ENCODE results near the gene GATC.

Gene GATC

DNA sequence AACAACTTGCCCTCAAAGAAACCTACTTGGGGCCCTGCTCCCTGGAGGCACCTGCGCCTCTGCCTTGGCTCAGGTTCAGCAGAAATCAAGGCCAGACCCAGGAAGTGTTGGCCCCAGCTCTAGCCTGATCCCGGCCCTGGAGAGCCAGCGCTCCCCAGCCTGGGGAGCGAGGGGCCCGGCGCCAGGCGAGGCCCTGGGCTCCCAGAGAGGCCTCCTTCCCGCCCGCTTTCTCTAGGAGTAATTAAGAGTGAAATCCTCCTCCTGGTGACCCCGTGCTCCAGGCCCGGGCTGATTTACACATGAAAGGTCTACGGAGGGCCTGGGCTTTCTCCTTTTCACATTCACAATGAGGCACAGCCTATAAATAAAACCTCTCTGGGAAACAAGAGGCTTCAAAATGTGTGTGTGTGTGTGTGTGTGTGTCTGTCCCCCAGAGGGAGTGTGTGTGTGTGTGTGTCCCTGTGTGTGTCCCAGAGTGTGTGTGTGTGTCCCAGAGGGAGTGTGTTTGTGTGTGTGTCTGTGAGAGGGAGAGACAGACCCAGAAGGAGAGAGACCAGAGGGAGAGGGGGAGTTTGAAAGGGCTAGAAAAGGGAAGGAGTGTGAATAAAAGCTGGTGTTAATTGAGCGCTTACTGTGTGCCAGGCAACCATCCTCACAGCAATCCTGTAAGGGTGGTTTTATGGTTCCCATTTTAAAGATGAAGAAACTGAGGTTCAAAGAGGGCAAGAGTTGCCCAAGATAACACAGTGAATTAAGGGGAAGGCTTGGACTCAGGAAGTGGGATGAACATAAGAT is 32.1 kb upstream of the GATC start:
- Histone ChIP-seq H3K36me3 (ENCODE audit: control insufficient read depth in 1 of 2, insufficient read depth in 2 of 2, low read length in 2 of 2) (no peaks in the 10 kb centered on the region), H3K9ac (ENCODE audit: low read depth in 1 of 2, low read length in 2 of 2) (no peak overlapping the region), H3K27me3 (ENCODE audit: control insufficient read depth in 1 of 2, insufficient read depth in 2 of 2, low read length in 2 of 2) (no peaks in the 10 kb centered on the region), H3K4me3 (ENCODE audit: low read depth in 1 of 2, low read length in 2 of 2) (no peak overlapping the region), H3K9me3 (ENCODE audit: control insufficient read depth in 1 of 2, low read length in 2 of 2) (no peaks in the 10 kb centered on the region), H3K4me1 (ENCODE audit: control insufficient read depth in 1 of 2, insufficient read depth in 2 of 2, low read length in 2 of 2) (peaks cover 0 to 6% of the 10 kb centered on the region in 2 donors), H3K27ac (ENCODE audit: low read depth, low read length) (no peak overlapping the region)

- no peaks in the 10 kb centered on the region for H3K27me3 ChIP-seq (ENCODE audit: control insufficient read depth in 1 of 2, insufficient read depth in 2 of 2, low read length in 2 of 2)
- no peak overlapping the region for H3K4me3 ChIP-seq (ENCODE audit: low read depth in 1 of 2, low read length in 2 of 2)
- no peaks in the 10 kb centered on the region for H3K36me3 ChIP-seq (ENCODE audit: control insufficient read depth in 1 of 2, insufficient read depth in 2 of 2, low read length in 2 of 2)
- H3K9me3 ChIP-seq (ENCODE audit: control insufficient read depth in 1 of 2, low read length in 2 of 2) = no peaks in the 10 kb centered on the region
- no peak overlapping the region for H3K9ac ChIP-seq (ENCODE audit: low read depth in 1 of 2, low read length in 2 of 2)
- no peak overlapping the region for H3K27ac ChIP-seq (ENCODE audit: low read depth, low read length)
- H3K4me1 ChIP-seq (ENCODE audit: control insufficient read depth in 1 of 2, insufficient read depth in 2 of 2, low read length in 2 of 2) = peaks cover 0 to 6% of the 10 kb centered on the region in 2 donors
These were observed 29.6 kb upstream of the GATC start for GRCh38 chr12:120416490-120417216.

DNA sequence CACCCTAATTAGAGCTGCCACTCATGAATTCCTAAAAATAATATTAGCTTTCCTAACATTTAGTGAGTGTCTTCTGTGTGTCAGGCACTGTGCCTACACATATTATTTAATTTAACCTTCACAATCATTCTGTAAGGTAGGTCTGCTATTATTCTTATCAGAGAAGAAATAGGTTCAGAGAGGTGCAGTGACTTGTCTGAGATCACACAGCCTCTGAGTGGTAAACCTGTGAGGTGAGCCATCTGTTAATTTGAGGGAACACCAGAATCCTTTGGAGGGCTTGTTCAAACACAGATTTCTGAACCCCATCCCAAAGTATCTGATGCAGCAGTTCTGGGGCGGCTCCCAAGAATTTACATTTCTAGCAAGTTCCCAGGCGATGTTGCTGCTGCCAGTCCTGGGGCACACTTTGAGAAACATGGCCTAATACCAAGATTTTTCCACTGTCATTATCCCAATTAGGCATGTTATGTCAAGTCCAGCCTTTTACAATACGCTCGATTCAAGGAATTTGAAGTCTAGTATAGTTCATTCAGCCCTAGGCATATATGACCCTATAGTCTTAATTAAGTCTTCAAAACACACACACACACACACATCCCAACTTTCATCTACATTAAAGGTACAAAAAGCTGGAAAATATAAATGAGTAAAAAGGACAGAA is 28.2 kb upstream of the GATC start:
- Histone ChIP-seq H3K9ac (ENCODE audit: low read depth in 1 of 2, low read length in 2 of 2) (no peak overlapping the region), H3K4me3 (ENCODE audit: low read depth in 1 of 2, low read length in 2 of 2) (no peak overlapping the region), H3K27me3 (ENCODE audit: control insufficient read depth in 1 of 2, insufficient read depth in 2 of 2, low read length in 2 of 2) (no peaks in the 10 kb centered on the region), H3K4me1 (ENCODE audit: control insufficient read depth in 1 of 2, insufficient read depth in 2 of 2, low read length in 2 of 2) (peaks cover 0 to 6% of the 10 kb centered on the region in 2 donors), H3K36me3 (ENCODE audit: control insufficient read depth in 1 of 2, insufficient read depth in 2 of 2, low read length in 2 of 2) (no peaks in the 10 kb centered on the region), H3K27ac (ENCODE audit: low read depth, low read length) (no peak overlapping the region), H3K9me3 (ENCODE audit: control insufficient read depth in 1 of 2, low read length in 2 of 2) (no peaks in the 10 kb centered on the region)

- H3K9me3 ChIP-seq (ENCODE audit: control insufficient read depth in 1 of 2, low read length in 2 of 2) = no peaks in the 10 kb centered on the region
- no peak overlapping the region for H3K9ac ChIP-seq (ENCODE audit: low read depth in 1 of 2, low read length in 2 of 2)
- no peaks in the 10 kb centered on the region for H3K27me3 ChIP-seq (ENCODE audit: control insufficient read depth in 1 of 2, insufficient read depth in 2 of 2, low read length in 2 of 2)
- no peaks in the 10 kb centered on the region for H3K4me1 ChIP-seq (ENCODE audit: control insufficient read depth in 1 of 2, insufficient read depth in 2 of 2, low read length in 2 of 2)
- H3K4me3 ChIP-seq (ENCODE audit: low read depth in 1 of 2, low read length in 2 of 2) = no peak overlapping the region
- H3K27ac ChIP-seq (ENCODE audit: low read depth, low read length) = no peak overlapping the region
- H3K36me3 ChIP-seq (ENCODE audit: control insufficient read depth in 1 of 2, insufficient read depth in 2 of 2, low read length in 2 of 2) = no peaks in the 10 kb centered on the region
These were observed 24.5 kb upstream of the GATC start for GRCh38 chr12:120421701-120422100.

GRCh38 chr12:120422892-120423456 is 23.3 kb upstream of the GATC start:
- Histone ChIP-seq H3K9me3 (ENCODE audit: control insufficient read depth in 1 of 2, low read length in 2 of 2) (no peaks in the 10 kb centered on the region), H3K36me3 (ENCODE audit: control insufficient read depth in 1 of 2, insufficient read depth in 2 of 2, low read length in 2 of 2) (no peaks in the 10 kb centered on the region), H3K27ac (ENCODE audit: low read depth, low read length) (no peak overlapping the region), H3K9ac (ENCODE audit: low read depth in 1 of 2, low read length in 2 of 2) (no peak overlapping the region), H3K4me1 (ENCODE audit: control insufficient read depth in 1 of 2, insufficient read depth in 2 of 2, low read length in 2 of 2) (no peaks in the 10 kb centered on the region), H3K27me3 (ENCODE audit: control insufficient read depth in 1 of 2, insufficient read depth in 2 of 2, low read length in 2 of 2) (no peaks in the 10 kb centered on the region), H3K4me3 (ENCODE audit: low read depth in 1 of 2, low read length in 2 of 2) (no peak overlapping the region)

DNA sequence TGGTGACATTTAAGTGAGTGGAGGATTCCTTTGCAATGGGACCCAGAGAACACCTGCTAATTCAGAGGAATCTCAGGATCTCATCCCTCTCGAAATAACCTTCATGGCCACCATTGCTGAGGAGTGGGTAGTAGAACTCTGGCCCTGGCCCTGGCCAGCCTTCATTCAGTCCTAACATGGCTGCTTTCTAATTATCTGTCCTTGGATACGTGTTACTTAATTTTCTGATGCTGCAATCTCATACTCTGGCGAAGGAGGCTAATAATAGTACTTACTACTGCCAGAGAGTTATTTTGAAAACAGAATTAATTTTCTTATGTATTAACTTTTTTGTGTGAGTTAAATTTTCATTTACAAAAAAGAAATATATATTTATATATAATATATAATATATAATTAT is 20.4 kb upstream of the GATC start:
- H3K36me3 ChIP-seq (ENCODE audit: control insufficient read depth in 1 of 2, insufficient read depth in 2 of 2, low read length in 2 of 2) = no peaks in the 10 kb centered on the region
- H3K9ac ChIP-seq (ENCODE audit: low read depth in 1 of 2, low read length in 2 of 2) = no peak overlapping the region
- no peak overlapping the region for H3K4me3 ChIP-seq (ENCODE audit: low read depth in 1 of 2, low read length in 2 of 2)
- no peak overlapping the region for H3K27ac ChIP-seq (ENCODE audit: low read depth, low read length)
- peaks cover 4 to 5% of the 10 kb centered on the region in 2 donors for H3K4me1 ChIP-seq (ENCODE audit: control insufficient read depth in 1 of 2, insufficient read depth in 2 of 2, low read length in 2 of 2)
- H3K27me3 ChIP-seq (ENCODE audit: control insufficient read depth in 1 of 2, insufficient read depth in 2 of 2, low read length in 2 of 2) = no peaks in the 10 kb centered on the region
- no peaks in the 10 kb centered on the region for H3K9me3 ChIP-seq (ENCODE audit: control insufficient read depth in 1 of 2, low read length in 2 of 2)

DNA sequence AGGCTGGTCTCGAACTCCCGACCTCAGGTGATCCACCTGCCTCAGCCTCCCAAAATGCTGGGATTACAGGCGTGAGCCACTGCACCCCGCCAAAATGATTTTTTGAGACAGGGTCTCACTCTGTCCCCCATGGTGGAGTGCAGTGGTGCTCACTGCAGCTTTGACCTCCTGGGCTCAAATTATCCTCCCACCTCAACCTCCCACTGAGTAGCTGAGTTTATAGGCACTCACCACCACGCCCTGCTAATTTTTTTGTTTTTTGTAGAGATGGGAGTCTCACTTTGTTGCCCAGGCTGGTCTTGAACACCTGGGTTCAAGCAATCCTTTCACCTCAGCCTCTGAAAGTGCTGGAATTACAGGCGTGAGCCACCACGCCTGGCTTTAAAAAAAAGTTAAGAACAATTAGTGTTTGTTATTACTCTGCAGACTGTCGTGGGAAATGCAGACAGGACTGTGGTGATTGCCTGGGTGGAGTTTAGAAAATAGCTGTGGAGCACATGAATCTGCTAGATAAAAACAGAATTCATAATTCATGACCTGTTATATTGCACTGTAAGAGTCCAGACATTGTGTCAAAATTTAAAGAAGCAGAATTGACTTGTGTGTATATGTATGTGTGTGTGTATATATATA is 17.5 kb upstream of the GATC start:
- no peak overlapping the region for H3K9ac ChIP-seq (ENCODE audit: low read depth in 1 of 2, low read length in 2 of 2)
- no peaks in the 10 kb centered on the region for H3K27me3 ChIP-seq (ENCODE audit: control insufficient read depth in 1 of 2, insufficient read depth in 2 of 2, low read length in 2 of 2)
- H3K27ac ChIP-seq (ENCODE audit: low read depth, low read length) = no peak overlapping the region
- no peak overlapping the region for H3K4me3 ChIP-seq (ENCODE audit: low read depth in 1 of 2, low read length in 2 of 2)
- H3K4me1 ChIP-seq (ENCODE audit: control insufficient read depth in 1 of 2, insufficient read depth in 2 of 2, low read length in 2 of 2) = peaks cover 4 to 5% of the 10 kb centered on the region in 2 donors
- H3K36me3 ChIP-seq (ENCODE audit: control insufficient read depth in 1 of 2, insufficient read depth in 2 of 2, low read length in 2 of 2) = no peaks in the 10 kb centered on the region
- H3K9me3 ChIP-seq (ENCODE audit: control insufficient read depth in 1 of 2, low read length in 2 of 2) = no peaks in the 10 kb centered on the region

- H3K9me3 ChIP-seq (ENCODE audit: control insufficient read depth in 1 of 2, low read length in 2 of 2) = no peaks in the 10 kb centered on the region
- no peaks in the 10 kb centered on the region for H3K27me3 ChIP-seq (ENCODE audit: control insufficient read depth in 1 of 2, insufficient read depth in 2 of 2, low read length in 2 of 2)
- H3K9ac ChIP-seq (ENCODE audit: low read depth in 1 of 2, low read length in 2 of 2) = no peak overlapping the region
- H3K27ac ChIP-seq (ENCODE audit: low read depth, low read length) = no peak overlapping the region
- no peak overlapping the region for H3K4me3 ChIP-seq (ENCODE audit: low read depth in 1 of 2, low read length in 2 of 2)
- H3K36me3 ChIP-seq (ENCODE audit: control insufficient read depth in 1 of 2, insufficient read depth in 2 of 2, low read length in 2 of 2) = no peaks in the 10 kb centered on the region
- H3K4me1 ChIP-seq (ENCODE audit: control insufficient read depth in 1 of 2, insufficient read depth in 2 of 2, low read length in 2 of 2) = peaks cover 4 to 5% of the 10 kb centered on the region in 2 donors
These were observed 16.9 kb upstream of the GATC start for GRCh38 chr12:120429368-120429767.

DNA sequence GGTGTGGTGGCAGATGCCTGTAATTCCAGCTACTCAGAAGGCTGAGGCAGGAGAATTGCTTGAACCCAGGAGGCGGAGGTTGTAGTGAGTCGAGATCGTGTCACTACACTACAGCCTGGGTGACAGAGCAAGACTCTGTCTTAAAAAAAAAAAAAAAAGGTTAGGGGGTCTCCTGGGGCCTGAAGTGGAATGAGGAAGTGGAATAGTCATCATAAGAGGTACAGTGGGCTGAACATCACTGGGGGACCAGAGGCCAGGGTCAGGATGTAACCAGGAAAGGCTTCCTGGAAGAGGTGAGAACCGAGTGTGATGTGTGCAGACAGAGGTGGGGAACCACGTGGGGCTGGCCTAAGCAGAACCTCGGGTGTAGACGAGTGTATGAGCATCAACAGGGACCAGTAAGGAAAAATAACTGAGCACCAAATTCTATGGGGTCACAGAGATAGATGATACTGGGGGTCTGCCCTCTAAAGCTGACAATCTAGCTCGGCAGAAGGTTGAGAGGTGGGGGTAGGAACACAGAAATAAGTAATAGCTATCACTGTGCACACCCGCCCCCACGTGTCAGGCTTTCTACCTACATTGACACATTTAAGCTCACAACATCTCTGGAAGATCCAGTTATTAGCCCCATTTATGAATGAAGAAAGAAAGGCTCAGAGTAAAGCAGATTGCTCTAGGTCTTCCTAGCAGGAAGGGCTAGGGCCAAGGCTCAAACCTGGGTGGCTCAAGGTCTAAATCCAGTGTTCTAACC is 13.3 kb upstream of the GATC start:
- peaks cover 4 to 12% of the 10 kb centered on the region in 2 donors for H3K4me1 ChIP-seq (ENCODE audit: control insufficient read depth in 1 of 2, insufficient read depth in 2 of 2, low read length in 2 of 2)
- no peak overlapping the region for H3K27ac ChIP-seq (ENCODE audit: low read depth, low read length)
- no peaks in the 10 kb centered on the region for H3K27me3 ChIP-seq (ENCODE audit: control insufficient read depth in 1 of 2, insufficient read depth in 2 of 2, low read length in 2 of 2)
- H3K36me3 ChIP-seq (ENCODE audit: control insufficient read depth in 1 of 2, insufficient read depth in 2 of 2, low read length in 2 of 2) = no peaks in the 10 kb centered on the region
- no peak overlapping the region for H3K9ac ChIP-seq (ENCODE audit: low read depth in 1 of 2, low read length in 2 of 2)
- no peak overlapping the region for H3K4me3 ChIP-seq (ENCODE audit: low read depth in 1 of 2, low read length in 2 of 2)
- no peaks in the 10 kb centered on the region for H3K9me3 ChIP-seq (ENCODE audit: control insufficient read depth in 1 of 2, low read length in 2 of 2)

Measured in duodenal mucosa (tissue), 2 donors.